PFSK-1 (cell line): Measurements from ENCODE around the gene PGF.

Experiments
- POLR2AphosphoS5 ChIP-seq: IDR thresholded peaks from 2 replicates; pipeline ENCODE4 v1.6.1; 2012; ENCODE audit warnings: low read depth, mild to moderate bottlenecking, control low read depth, low read length, moderate library complexity
- TAF1 ChIP-seq: IDR thresholded peaks from 2 replicates; pipeline ENCODE4 v1.6.1; 2012; ENCODE audit warnings: low read length, control low read depth, borderline replicate concordance; ENCODE audit not compliant: insufficient read depth

- TF ChIP-seq TAF1 (no peak), POLR2AphosphoS5 (no peak)
These were observed 6.6 kb upstream of the PGF start for GRCh38 chr14:74962046-74962445.
